Right cardiac atrium (tissue), 5 donors: ENCODE measurements around the gene RDH8. TPM values are rescaled to one million over a fixed set of nuclear protein-coding genes. Genes with fewer than 3 reads are reported as not detected.

Source experiments
- ATAC-seq, 2 donors: fragments of 200-7000 bp; cut with Tn5 transposase; one replicate each; pipeline versions ENCODE4 v1.8.0 to v1.9.1; 2020; ENCODE audit warnings: moderate library complexity in 2 of 2, mild to moderate bottlenecking in 1 of 2
- DNase-seq, 3 donors: peaks; one replicate each; pipeline ENCODE4 v3.0.0-alpha.2; 2020
- H3K27ac ChIP-seq: one replicate; pipeline ENCODE4 v1.5.1; 2013; ENCODE audit warnings: mild to moderate bottlenecking, low read length, control low read depth, moderate library complexity
- H3K27me3 ChIP-seq: one replicate; pipeline ENCODE4 v1.6.1; 2013; ENCODE audit not compliant: control insufficient read depth, insufficient read depth
- H3K4me1 ChIP-seq: one replicate; pipeline ENCODE4 v1.6.1; 2013; ENCODE audit warnings: low read length; ENCODE audit not compliant: control insufficient read depth, insufficient read depth
- H3K4me3 ChIP-seq: one replicate; pipeline ENCODE4 v1.5.1; 2013; ENCODE audit warnings: low read length, control low read depth
- H3K9me3 ChIP-seq: one replicate; pipeline ENCODE4 v1.6.1; 2013; ENCODE audit warnings: low read length; ENCODE audit not compliant: control insufficient read depth
- WGBS: extraction: QIAGEN DNeasy Blood & Tissue Kit; methylation state at CpG from one replicate; pipeline ENCODE4 v1.1.7; 2013; 5-methylcytosine and 5-hydroxymethylcytosine counted together
- intact Hi-C, 4 donors: fragments of 100-400 bp; cut with DNase I; formaldehyde crosslinking; loops; one replicate each; pipeline versions ENCODE4 v1.11.0 to v1.14.0; 2022 to 2023
- long read RNA-seq, 4 donors: library from polyadenylated mRNA; unstranded; transcript quantifications; one replicate each; pipeline ENCODE4 v2.0.0, GENCODE V29; 2020 to 2021
- polyA plus RNA-seq: library from polyadenylated mRNA; stranded (reverse); fragments of 200-250 nt; gene quantifications from one replicate; pipeline ENCODE4 v1.2.3, GENCODE V29; 2013
- total RNA-seq, 4 donors: library from RNA; stranded (reverse); fragmentation: NEBNext Ultra II Directional; extraction: Animal tissue kit (Norgen Biotek cat#: 25700); gene quantifications; one replicate each; pipeline ENCODE4 v1.2.1, GENCODE V29; 2021
- donor health status: healthy with polysubstance abuse.
- donor health status: DM: no; HTN: yes; CAD: no.
- donor health status: DM: no; HTN: no; CAD: no.
- donor health status: DM: no; HTN: yes; CAD: no; lungs with severe emphysema.
- donor health status: DM: yes; HTN: yes; CAD: no.

Gene RDH8, protein sequence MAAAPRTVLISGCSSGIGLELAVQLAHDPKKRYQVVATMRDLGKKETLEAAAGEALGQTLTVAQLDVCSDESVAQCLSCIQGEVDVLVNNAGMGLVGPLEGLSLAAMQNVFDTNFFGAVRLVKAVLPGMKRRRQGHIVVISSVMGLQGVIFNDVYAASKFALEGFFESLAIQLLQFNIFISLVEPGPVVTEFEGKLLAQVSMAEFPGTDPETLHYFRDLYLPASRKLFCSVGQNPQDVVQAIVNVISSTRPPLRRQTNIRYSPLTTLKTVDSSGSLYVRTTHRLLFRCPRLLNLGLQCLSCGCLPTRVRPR
- total RNA-seq: not detected
- polyA plus RNA-seq: not detected
- long read RNA-seq, donor 1: 0 reads
- long read RNA-seq, donor 2: 0 reads
- long read RNA-seq, donor 3: 0 reads
- long read RNA-seq, donor 4: 0 reads

- WGBS: 64% methylated on average over 10 of the region's 10 CpGs
- intact Hi-C loops: no loop called here
- DNase-seq (peak in 1 of 3 donors; percentile 31), ATAC-seq (no peak)
- H3K9me3 ChIP-seq: no peaks in the 10 kb centered on the region
- no peaks in the 10 kb centered on the region for H3K27me3 ChIP-seq
- H3K4me1 ChIP-seq: no peaks in the 10 kb centered on the region
- no peak within 1 kb of the TSS for H3K27ac ChIP-seq
- no peak within 1 kb of the TSS for H3K4me3 ChIP-seq
These were observed at the start of gene RDH8 for GRCh38 chr19:10013316-10013715. Gene RDH8, plus strand, starts transcription at chr19:10013483. Its CDS starts 15 bp downstream, at chr19:10013498.

DNA sequence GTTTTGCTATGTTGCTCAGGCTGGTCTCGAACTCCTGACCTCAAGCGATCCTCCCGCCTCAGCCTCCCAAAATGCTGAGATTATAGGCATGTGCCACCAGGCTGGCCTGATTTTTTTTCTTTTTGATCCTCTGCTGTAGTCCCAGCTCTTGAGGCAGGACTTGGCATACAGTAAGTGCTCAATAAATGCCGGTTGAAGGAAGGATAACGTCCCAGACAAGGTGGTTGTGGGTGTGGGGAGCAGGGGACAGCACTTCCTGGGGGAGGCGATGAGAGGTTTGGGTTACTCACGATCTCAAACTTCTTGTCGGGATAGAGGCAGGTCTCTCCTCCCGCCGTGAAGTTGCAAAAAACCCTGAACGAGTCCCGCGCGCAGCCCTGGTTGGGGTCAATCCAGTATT lies 47.3 kb upstream of the RDH8 start:
- intact Hi-C loops: no loop called here
- DNase-seq (no peak), ATAC-seq (no peak)
- H3K27me3 ChIP-seq: no peaks in the 10 kb centered on the region
- H3K4me1 ChIP-seq: no peaks in the 10 kb centered on the region
- no peak overlapping the region for H3K4me3 ChIP-seq
- 43% methylated on average over 14 of the region's 14 CpGs for WGBS
- no peaks in the 10 kb centered on the region for H3K9me3 ChIP-seq
- H3K27ac ChIP-seq: no peak overlapping the region

- H3K27ac ChIP-seq: no peak overlapping the region
- H3K27me3 ChIP-seq: no peaks in the 10 kb centered on the region
- WGBS: 27% methylated on average over 29 of the region's 29 CpGs
- intact Hi-C loops: no loop called here
- H3K9me3 ChIP-seq: no peaks in the 10 kb centered on the region
- ATAC-seq (no peak), DNase-seq (no peak)
- no peaks in the 10 kb centered on the region for H3K4me1 ChIP-seq
- H3K4me3 ChIP-seq: no peak overlapping the region
These were observed 46.8 kb upstream of the RDH8 start for GRCh38 chr19:9966448-9966847.

DNA sequence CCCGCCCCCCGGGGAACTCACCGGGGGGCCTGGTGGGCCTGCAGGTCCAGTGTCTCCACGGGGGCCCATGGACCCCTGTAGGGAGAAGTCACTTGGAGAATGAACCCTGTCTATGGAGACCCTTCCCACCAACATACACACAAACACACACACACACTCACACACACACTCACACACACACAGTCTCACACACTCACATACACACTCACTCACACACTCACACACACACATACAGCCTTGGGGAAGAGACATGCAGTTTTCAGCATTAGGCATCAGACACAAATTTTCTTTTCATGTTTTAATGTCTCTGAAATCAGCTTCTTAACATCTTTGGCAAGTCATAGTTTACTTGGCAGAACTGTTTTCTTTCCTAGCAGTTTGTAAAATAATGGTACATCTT lies 46.0 kb upstream of the RDH8 start:
- DNase-seq (no peak), ATAC-seq (no peak)
- no peaks in the 10 kb centered on the region for H3K4me1 ChIP-seq
- H3K9me3 ChIP-seq: no peaks in the 10 kb centered on the region
- WGBS: 56% methylated on average over 4 of the region's 4 CpGs
- H3K4me3 ChIP-seq: no peak overlapping the region
- H3K27ac ChIP-seq: no peak overlapping the region
- H3K27me3 ChIP-seq: no peaks in the 10 kb centered on the region
- intact Hi-C loops: no loop called here

DNA sequence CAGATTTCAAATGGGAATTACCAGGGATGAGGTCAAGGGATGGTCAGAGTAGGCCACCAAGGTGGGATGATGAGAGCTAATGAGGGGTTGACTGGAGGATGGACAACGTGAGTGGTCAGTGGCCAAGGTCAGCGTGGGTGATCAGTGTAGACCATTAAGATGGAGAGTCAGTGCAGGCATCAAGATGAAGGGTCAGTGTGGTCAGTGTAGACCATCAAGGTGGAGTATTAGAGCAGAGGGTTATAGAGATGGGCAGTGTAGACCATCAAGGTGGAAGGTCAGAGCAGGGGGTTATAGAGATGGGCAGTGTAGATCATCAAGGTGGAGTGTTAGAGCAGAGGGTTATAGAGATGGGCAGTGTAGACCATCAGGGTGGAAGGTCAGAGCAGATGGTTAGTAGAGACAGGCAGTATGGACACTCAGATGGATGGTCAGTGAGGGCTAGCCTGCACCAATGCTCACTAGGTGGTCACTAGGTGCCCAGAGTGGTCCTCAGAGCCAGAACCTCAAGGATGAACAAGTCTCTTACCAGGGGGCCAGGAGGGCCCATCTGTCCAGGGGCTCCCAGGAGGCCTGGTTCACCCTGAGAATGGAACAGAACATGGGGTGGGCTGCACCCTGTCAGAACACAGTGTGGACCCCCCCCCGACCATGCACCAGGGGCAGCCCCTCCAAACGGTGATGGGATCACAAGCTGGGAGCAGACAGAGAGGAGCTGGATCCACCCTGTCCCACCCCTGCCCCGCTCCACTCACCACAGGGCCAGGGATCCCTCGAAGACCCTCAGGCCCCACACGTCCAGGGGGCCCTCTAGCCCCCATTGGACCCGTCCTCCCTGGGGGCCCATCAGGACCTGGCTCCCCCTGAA lies 44.2 kb upstream of the RDH8 start:
- WGBS: 74% methylated on average over 8 of the region's 8 CpGs
- peak in 1 of 3 donors; percentile 26 for DNase-seq

GRCh38 chr19:9969688-9969975 lies 43.7 kb upstream of the RDH8 start:
- Histone ChIP-seq H3K27me3 (no peaks in the 10 kb centered on the region), H3K4me1 (no peaks in the 10 kb centered on the region), H3K27ac (no peak overlapping the region), H3K9me3 (no peaks in the 10 kb centered on the region), H3K4me3 (no peak overlapping the region)
- intact Hi-C loops: no loop called here
- peak in 1 of 3 donors; percentile 33 for DNase-seq
- peak in 1 of 2 donors; percentile 9 for ATAC-seq
- 82% methylated on average over 2 of the region's 2 CpGs for WGBS

More for the DNA sequence above, 44.2 kb upstream of the RDH8 start:
- Histone ChIP-seq H3K4me3 (no peak overlapping the region), H3K4me1 (no peaks in the 10 kb centered on the region), H3K9me3 (no peaks in the 10 kb centered on the region), H3K27me3 (no peaks in the 10 kb centered on the region), H3K27ac (no peak overlapping the region)
- peak; percentile 14 to 28 for ATAC-seq
- intact Hi-C loops: no loop called here

DNA sequence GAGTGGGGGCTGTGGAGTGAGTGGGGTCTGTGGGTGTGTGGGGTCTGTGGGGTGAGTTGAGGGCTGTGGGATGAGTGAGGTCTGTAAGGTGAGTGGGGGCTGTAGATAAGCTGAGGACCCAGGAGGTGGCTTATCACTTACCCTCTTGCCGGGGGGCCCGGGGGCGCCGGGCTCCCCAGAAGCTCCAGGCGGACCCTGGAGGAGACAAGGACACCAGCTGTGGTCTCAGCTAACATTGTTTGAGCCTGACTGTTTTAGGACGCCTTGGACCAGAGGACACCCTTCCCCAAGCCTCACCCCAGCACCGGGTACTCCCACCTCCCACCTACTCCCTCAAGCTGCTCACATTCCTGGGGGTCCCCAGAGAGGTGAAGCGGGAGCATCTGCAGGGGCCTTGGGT lies 42.8 kb upstream of the RDH8 start:
- DNase-seq (peak in 1 of 3 donors; percentile 10), ATAC-seq (no peak)
- Histone ChIP-seq H3K4me3 (no peak overlapping the region), H3K27me3 (no peaks in the 10 kb centered on the region), H3K9me3 (no peaks in the 10 kb centered on the region), H3K27ac (no peak overlapping the region), H3K4me1 (no peaks in the 10 kb centered on the region)
- intact Hi-C loops: no loop called here
- WGBS: 77% methylated on average over 8 of the region's 8 CpGs

DNA sequence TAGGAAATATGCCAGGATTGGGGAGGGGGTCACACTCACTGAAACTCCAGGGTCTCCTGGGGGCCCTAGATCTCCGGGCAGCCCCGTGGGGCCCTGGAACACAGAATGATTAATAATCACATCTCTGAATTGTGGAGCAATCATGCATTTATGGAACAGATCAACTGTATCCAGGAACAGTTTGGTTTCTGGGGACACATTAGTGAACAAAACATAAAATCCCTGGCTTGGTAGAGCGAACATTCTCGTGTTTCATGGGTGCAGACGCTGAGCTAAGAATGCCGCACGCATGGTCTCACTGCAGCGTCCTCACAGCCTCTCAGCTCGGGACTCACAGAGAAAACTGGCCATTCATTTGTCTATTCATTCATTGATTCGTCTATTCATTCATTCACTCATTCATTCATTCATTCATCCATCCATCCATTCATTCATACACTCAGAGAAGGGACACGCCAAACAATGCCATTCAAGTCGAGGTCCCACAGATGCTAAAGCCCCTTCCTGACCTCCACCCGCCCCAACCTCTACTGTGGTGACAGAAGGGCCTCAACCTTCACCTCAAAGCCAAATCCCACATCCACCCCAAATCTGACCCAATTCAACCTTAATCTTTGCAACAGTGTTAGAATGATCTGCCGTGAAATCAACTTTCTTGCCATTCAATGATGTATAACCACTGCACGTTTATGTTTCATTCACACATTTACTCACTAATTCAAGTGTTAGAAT lies 42.0 kb upstream of the RDH8 start:
- 74% methylated on average over 15 of the region's 15 CpGs for WGBS

DNA sequence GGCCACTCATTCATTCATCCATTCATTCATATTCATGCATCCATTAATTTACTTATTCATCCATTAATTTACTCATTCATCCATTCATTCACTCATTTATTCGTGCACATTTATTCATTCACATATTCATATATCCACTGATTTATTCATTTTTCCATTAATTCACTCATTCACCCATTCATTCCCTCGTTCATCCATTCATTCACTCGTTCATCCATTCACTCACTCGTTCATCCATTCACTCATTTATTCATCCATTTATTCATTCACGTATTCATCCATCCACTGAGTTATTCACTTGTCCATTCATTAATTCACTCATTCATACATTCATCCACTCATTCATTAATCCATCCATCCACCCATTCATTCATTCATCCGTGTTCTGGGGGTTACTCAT lies 41.2 kb upstream of the RDH8 start:
- Histone ChIP-seq H3K9me3 (no peaks in the 10 kb centered on the region), H3K4me3 (no peak overlapping the region), H3K4me1 (no peaks in the 10 kb centered on the region), H3K27ac (no peak overlapping the region), H3K27me3 (no peaks in the 10 kb centered on the region)
- DNase-seq (no peak), ATAC-seq (no peak)
- intact Hi-C loops: no loop called here
- 87% methylated on average over 6 of the region's 6 CpGs for WGBS

More for the DNA sequence above, 42.0 kb upstream of the RDH8 start:
- Histone ChIP-seq H3K27me3 (no peaks in the 10 kb centered on the region), H3K9me3 (no peaks in the 10 kb centered on the region), H3K4me1 (no peaks in the 10 kb centered on the region), H3K27ac (no peak overlapping the region), H3K4me3 (no peak overlapping the region)
- intact Hi-C loops: no loop called here
- DNase-seq (peak in 1 of 3 donors; percentile 1), ATAC-seq (no peak)

DNA sequence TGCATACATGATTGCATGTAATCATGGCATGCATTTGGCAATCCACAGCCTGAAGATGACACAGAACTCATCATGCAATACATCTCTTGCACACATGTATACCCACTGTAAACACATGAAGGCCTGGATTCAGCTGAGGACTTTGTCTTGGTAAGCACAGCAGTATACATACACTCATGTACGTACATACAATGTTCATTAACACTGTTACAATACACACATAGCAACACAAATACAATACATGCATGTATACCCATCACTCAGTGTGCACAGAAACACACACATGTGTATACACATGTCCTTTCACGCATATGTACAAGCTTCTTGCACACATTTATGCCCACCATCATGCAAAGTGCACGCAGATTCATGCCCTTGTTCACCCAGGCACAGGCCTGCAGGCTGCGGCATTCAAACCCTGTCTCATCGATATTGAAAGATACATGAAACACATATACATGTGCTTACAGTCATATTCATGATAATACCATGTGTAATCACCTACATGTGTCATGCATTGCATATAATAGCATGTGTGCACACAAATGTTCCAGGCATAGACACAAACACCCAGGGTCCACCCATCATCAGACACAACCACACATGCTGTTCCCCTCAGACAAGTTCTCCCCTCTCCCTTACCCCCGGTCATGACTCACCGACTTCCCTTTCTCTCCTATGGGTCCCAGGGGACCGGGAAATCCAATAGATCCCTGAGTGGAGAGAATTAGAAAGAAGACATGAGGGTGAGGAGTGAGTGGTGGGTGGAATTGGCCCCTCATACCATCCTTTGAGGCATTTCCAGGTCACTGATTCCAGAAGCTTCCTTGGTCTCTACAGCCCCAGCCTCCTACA lies 31.6 kb upstream of the RDH8 start:
- DNase-seq (no peak), ATAC-seq (no peak)
- Histone ChIP-seq H3K27ac (no peak overlapping the region), H3K9me3 (no peaks in the 10 kb centered on the region), H3K4me1 (no peaks in the 10 kb centered on the region), H3K4me3 (no peak overlapping the region), H3K27me3 (no peaks in the 10 kb centered on the region)
- intact Hi-C loops: no loop called here
- 80% methylated on average over 8 of the region's 8 CpGs for WGBS
